ENCODE results near the gene KCNC3. TPM values are rescaled to one million over a fixed set of nuclear protein-coding genes. Genes with fewer than 3 reads are reported as not detected.

The KCNC3 gene
- total RNA-seq, 1 donor from 2014 or later: not detected

GRCh38 chr19:50300051-50300450, 29.1 kb downstream of the KCNC3 start:
- H2AFZ ChIP-seq (ENCODE audit: low read depth, low read length): no peak overlapping the region
- Mint-ChIP-seq H3K27ac (ENCODE audit: unreplicated experiment) (no peak overlapping the region), H3K27me3 (ENCODE audit: low read depth, unreplicated experiment) (no peaks in the 10 kb centered on the region), H3K9me3 (ENCODE audit: unreplicated experiment) (peaks cover 22% of the 10 kb centered on the region), H3K36me3 (ENCODE audit: low read depth, unreplicated experiment) (no peaks in the 10 kb centered on the region), H3K4me3 (ENCODE audit: unreplicated experiment) (no peak overlapping the region), H3K4me1 (ENCODE audit: low read depth, unreplicated experiment) (no peaks in the 10 kb centered on the region)
- peaks cover 12% of the 10 kb centered on the region for H3K4me1 ChIP-seq (ENCODE audit: insufficient read depth, low read length)
- H4K20me1 ChIP-seq (ENCODE audit: insufficient read depth, low read length): no peaks in the 10 kb centered on the region
- no peak overlapping the region for H3K9ac ChIP-seq (ENCODE audit: low read length)
- no peaks in the 10 kb centered on the region for H3K36me3 ChIP-seq (ENCODE audit: insufficient read depth, low read length)
- H3K4me3 ChIP-seq (ENCODE audit: insufficient read depth, low read depth, low read length): no peak overlapping the region
- no peak overlapping the region for H3K27ac ChIP-seq (ENCODE audit: low read depth, low read length)
- H3K4me2 ChIP-seq (ENCODE audit: low read length): no peak overlapping the region
- H3K9me3 ChIP-seq (ENCODE audit: insufficient read depth, low read depth, low read length): no peaks in the 10 kb centered on the region
- FAIRE-seq: no peak
- H3K27me3 ChIP-seq (ENCODE audit: insufficient read depth, low read length): no peaks in the 10 kb centered on the region
- no peak for DNase-seq (ENCODE audit: low read depth)
- H3K79me2 ChIP-seq (ENCODE audit: insufficient read depth, low read length): no peaks in the 10 kb centered on the region
- TF ChIP-seq CTCF (IDR thresholded peaks at IDR 0.05; ENCODE audit: insufficient read depth, low read depth, low read length) (no peak), EZH2 (IDR thresholded peaks at IDR 0.05; ENCODE audit: insufficient read depth, low read length) (no peak)

GRCh38 chr19:50293263-50294004, 35.7 kb downstream of the KCNC3 start:
- Histone ChIP-seq H3K4me2 (ENCODE audit: low read length) (no peak overlapping the region), H3K27ac (ENCODE audit: low read depth, low read length) (no peak overlapping the region), H3K4me3 (ENCODE audit: insufficient read depth, low read depth, low read length) (no peak overlapping the region), H3K9ac (ENCODE audit: low read length) (no peak overlapping the region), H4K20me1 (ENCODE audit: insufficient read depth, low read length) (no peaks in the 10 kb centered on the region), H3K79me2 (ENCODE audit: insufficient read depth, low read length) (no peaks in the 10 kb centered on the region), H3K9me3 (ENCODE audit: insufficient read depth, low read depth, low read length) (no peaks in the 10 kb centered on the region), H3K36me3 (ENCODE audit: insufficient read depth, low read length) (no peaks in the 10 kb centered on the region), H2AFZ (ENCODE audit: low read depth, low read length) (no peak overlapping the region), H3K4me1 (ENCODE audit: insufficient read depth, low read length) (no peaks in the 10 kb centered on the region), H3K27me3 (ENCODE audit: insufficient read depth, low read length) (no peaks in the 10 kb centered on the region)
- Mint-ChIP-seq H3K4me1 (ENCODE audit: low read depth, unreplicated experiment) (no peaks in the 10 kb centered on the region), H3K27me3 (ENCODE audit: low read depth, unreplicated experiment) (no peaks in the 10 kb centered on the region), H3K9me3 (ENCODE audit: unreplicated experiment) (peaks cover 17% of the 10 kb centered on the region), H3K4me3 (ENCODE audit: unreplicated experiment) (no peak overlapping the region), H3K27ac (ENCODE audit: unreplicated experiment) (no peak overlapping the region), H3K36me3 (ENCODE audit: low read depth, unreplicated experiment) (no peaks in the 10 kb centered on the region)
- FAIRE-seq (no peak), DNase-seq (ENCODE audit: low read depth) (no peak)
- TF ChIP-seq CTCF (IDR thresholded peaks at IDR 0.05; ENCODE audit: insufficient read depth, low read depth, low read length) (no peak), EZH2 (IDR thresholded peaks at IDR 0.05; ENCODE audit: insufficient read depth, low read length) (no peak)

- Histone ChIP-seq H3K79me2 (ENCODE audit: insufficient read depth, low read length) (no peaks in the 10 kb centered on the region), H3K4me2 (ENCODE audit: low read length) (no peak overlapping the region), H3K4me3 (ENCODE audit: insufficient read depth, low read depth, low read length) (no peak overlapping the region), H3K36me3 (ENCODE audit: insufficient read depth, low read length) (no peaks in the 10 kb centered on the region), H3K27ac (ENCODE audit: low read depth, low read length) (no peak overlapping the region), H3K9ac (ENCODE audit: low read length) (no peak overlapping the region), H2AFZ (ENCODE audit: low read depth, low read length) (no peak overlapping the region), H4K20me1 (ENCODE audit: insufficient read depth, low read length) (no peaks in the 10 kb centered on the region), H3K4me1 (ENCODE audit: insufficient read depth, low read length) (no peaks in the 10 kb centered on the region), H3K27me3 (ENCODE audit: insufficient read depth, low read length) (no peaks in the 10 kb centered on the region), H3K9me3 (ENCODE audit: insufficient read depth, low read depth, low read length) (no peaks in the 10 kb centered on the region)
- Mint-ChIP-seq H3K4me3 (ENCODE audit: unreplicated experiment) (no peak overlapping the region), H3K27ac (ENCODE audit: unreplicated experiment) (no peak overlapping the region), H3K36me3 (ENCODE audit: low read depth, unreplicated experiment) (no peaks in the 10 kb centered on the region), H3K27me3 (ENCODE audit: low read depth, unreplicated experiment) (no peaks in the 10 kb centered on the region), H3K4me1 (ENCODE audit: low read depth, unreplicated experiment) (no peaks in the 10 kb centered on the region), H3K9me3 (ENCODE audit: unreplicated experiment) (peaks cover 15% of the 10 kb centered on the region)
- TF ChIP-seq EZH2 (IDR thresholded peaks at IDR 0.05; ENCODE audit: insufficient read depth, low read length): no peak
- no peak for DNase-seq (ENCODE audit: low read depth)
- FAIRE-seq: no peak
These were observed 36.9 kb downstream of the KCNC3 start for GRCh38 chr19:50292216-50292827.
